ENCODE measurements around the gene PROM1.

GRCh38 chr4:16051980-16052379 is 31.8 kb downstream of the PROM1 start:
- TF ChIP-seq CTCF (conservative IDR thresholded peaks at IDR 0.05; ENCODE audit: low read length) (no peak), EZH2phosphoT487 (IDR thresholded peaks at IDR 0.05; ENCODE audit: borderline replicate concordance, low read depth, low read length) (no peak)

All from OCI-LY7 (cell line).